Activated naive CD8-positive, alpha-beta T cell (primary cell): ENCODE measurements around the gene SERPINH1.

Experiments
- H3K27ac Mint-ChIP-seq: one replicate; pipeline ENCODE4 v1.8.0; 2021; ENCODE audit warnings: mixed read lengths
- H3K27me3 Mint-ChIP-seq: one replicate; pipeline ENCODE4 v1.8.0; 2021; ENCODE audit warnings: mixed read lengths
- H3K36me3 Mint-ChIP-seq: one replicate; pipeline ENCODE4 v1.8.0; 2021; ENCODE audit warnings: mixed read lengths
- H3K4me1 Mint-ChIP-seq: one replicate; pipeline ENCODE4 v1.8.0; 2021; ENCODE audit warnings: low read depth, mixed read lengths
- H3K4me3 Mint-ChIP-seq: one replicate; pipeline ENCODE4 v1.8.0; 2021; ENCODE audit warnings: mild to moderate bottlenecking, mixed read lengths
- H3K9me3 Mint-ChIP-seq: one replicate; pipeline ENCODE4 v1.8.0; 2021; ENCODE audit warnings: low read depth, mixed read lengths

Gene SERPINH1

DNA sequence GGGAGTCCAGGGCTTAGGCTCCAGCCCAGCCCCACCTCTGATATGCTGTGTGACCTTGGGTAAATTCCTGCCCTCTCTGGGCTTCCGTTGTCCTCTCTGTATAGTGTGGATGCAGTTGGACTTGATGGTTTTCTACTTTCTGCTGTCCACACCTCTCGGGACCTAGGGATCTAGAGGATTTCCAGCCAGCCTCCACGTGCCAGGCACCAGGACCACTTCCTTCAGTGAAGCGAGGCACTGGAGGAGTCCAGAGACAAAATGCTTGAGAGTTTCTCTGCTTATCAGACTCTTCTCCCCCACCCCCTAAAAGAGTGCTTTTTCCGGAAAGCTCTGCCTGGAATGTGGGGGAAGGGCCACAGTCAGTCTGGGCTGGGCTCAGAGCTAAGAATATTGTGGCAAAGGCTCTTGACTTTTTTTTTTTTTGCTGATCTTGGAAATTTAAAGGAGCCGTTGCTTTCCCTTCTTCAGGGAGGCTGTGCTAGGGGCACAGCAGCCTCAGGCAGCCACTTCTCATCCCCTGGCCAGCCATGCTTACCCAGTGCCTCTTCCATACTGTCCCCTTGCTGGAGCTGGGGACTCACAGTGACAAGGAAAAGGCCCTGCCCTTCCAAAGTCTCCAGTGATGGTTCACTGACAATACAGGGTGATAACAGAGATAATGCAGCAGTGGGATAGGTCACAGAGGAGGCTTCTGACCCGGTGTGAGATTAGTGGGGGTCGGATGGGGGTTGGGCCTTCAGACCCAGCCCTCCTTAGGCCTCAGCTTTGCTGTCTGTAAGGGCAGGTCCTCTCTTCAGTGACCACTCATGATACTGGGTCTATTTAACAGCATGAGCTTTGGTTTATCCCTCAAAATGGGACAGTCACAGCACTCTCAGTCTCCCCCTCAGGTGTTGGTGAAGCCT is 2.9 kb upstream of the SERPINH1 start:
- H3K27me3 Mint-ChIP-seq = no peaks in the 10 kb centered on the region
- no peak overlapping the region for H3K4me3 Mint-ChIP-seq
- no peaks in the 10 kb centered on the region for H3K36me3 Mint-ChIP-seq
- H3K27ac Mint-ChIP-seq = no peak overlapping the region
- peaks cover 26% of the 10 kb centered on the region for H3K4me1 Mint-ChIP-seq
- H3K9me3 Mint-ChIP-seq = no peaks in the 10 kb centered on the region

DNA sequence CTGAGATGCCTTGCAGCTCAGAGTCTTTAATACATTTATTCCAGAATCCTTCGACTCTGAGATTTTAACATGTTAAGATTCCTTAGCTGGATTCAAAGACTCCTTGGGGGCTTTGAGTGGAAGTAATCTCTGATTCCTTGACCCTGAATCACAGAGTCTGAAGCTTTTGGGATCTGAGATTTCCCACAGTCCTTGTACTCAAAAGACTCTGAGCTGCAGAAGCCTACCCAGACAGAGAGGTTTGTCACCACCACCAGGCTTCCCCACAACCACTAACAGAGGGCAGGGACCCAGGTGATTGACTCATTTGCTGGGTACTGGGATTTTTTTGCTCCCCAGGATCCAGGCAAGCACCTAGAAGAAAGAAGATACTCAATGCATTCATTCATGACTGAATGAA is 1.4 kb upstream of the SERPINH1 start:
- H3K36me3 Mint-ChIP-seq = no peaks in the 10 kb centered on the region
- H3K4me3 Mint-ChIP-seq = peak overlapping the region; percentile 94
- no peak overlapping the region for H3K27ac Mint-ChIP-seq
- H3K9me3 Mint-ChIP-seq = no peaks in the 10 kb centered on the region
- H3K4me1 Mint-ChIP-seq = peaks cover 38% of the 10 kb centered on the region
- H3K27me3 Mint-ChIP-seq = no peaks in the 10 kb centered on the region

DNA sequence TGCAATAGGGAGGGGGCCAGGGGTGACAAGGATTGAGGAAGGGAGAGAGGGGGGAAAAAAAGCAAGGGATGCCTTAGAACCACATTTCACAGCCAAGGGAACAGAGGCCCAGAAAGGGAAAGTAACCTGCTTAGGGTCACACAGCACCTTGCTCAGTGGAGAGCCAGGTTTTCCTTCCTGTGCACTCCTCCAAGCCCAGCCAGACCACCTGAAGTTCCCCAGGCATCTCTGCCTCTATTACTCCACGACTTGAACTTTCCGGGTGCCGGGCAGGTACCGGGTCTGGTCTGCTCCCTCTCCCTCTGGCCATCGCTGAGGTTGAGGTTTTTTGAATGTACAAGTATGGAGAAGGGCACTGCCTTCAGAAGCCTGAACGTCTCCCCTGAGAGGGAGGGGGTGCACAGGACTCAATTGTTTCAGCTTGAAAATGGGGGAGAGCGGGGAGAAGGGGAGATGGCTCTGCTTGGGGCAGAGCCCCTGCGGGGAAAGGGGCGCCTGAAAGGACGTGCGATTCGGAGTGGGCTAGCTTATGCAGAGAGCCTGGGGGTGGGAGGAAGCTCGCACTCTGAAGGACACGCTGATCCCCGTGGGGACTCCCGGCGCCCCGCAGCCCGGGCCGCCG is 516 bp upstream of the SERPINH1 start:
- H3K27ac Mint-ChIP-seq = peak overlapping the region; percentile 88
- no peaks in the 10 kb centered on the region for H3K27me3 Mint-ChIP-seq
- no peaks in the 10 kb centered on the region for H3K36me3 Mint-ChIP-seq
- peak overlapping the region; percentile 94 for H3K4me3 Mint-ChIP-seq
- H3K4me1 Mint-ChIP-seq = peaks cover 43% of the 10 kb centered on the region
- H3K9me3 Mint-ChIP-seq = no peaks in the 10 kb centered on the region

DNA sequence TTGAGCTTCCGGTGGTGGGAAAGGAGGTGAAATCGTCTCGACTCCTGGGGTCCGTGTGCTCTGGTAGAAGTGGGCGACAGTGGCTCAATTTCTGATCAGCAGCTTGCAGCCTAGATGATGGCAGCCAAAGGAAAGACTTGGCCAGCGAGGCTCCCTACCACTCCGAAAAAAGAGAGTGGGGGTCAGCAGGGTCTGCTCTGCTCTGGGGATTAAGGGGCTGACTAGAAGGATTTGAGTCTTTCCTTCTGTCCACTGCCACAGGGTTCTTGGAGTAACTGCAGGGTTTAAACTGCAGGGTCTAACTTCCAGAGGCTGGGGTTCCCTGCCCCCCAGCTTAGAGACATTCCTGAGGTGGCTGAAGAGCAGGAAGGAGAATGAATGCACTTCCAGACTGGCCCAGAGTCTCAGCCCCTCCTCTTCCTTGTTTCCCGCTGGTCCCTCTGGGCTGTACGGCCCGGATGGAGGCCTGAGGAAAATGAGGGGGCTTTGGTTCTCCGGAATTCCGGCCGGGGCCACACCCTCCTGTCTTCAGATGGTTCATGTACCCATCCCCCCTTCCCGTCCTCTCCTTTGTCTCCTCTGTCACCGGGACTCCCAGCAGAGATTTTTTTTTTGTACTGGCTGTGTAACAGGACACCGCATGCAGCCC is 907 bp downstream of the SERPINH1 start:
- Mint-ChIP-seq H3K27ac (peak overlapping the region; percentile 92), H3K4me1 (peaks cover 43% of the 10 kb centered on the region), H3K36me3 (no peaks in the 10 kb centered on the region), H3K4me3 (peak overlapping the region; percentile 94), H3K9me3 (no peaks in the 10 kb centered on the region), H3K27me3 (no peaks in the 10 kb centered on the region)

DNA sequence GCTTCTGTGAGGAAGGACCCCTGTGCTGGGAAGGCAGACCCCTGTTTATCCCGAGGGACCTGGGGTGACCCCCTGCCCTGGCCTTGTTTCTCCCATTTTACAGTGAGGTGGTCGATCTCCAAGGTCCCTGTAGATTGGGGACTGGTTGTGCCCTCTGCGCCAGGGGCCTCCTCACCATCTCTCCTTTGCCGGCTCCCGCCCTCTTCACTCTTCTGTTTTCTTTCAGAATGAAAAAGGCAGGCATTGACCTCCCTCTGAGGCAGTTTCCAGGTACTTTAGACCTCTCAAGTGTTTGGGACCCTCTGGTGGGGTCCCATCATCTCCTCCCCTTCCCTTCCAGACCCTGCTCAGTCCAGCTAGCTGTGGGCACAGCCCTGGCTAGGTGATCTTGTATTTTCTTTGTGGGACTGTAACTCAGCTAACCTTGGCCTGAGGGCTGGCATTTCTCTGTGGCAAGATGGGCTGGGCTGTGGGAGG is 1.5 kb downstream of the SERPINH1 start:
- peak overlapping the region; percentile 92 for H3K27ac Mint-ChIP-seq
- H3K4me1 Mint-ChIP-seq = peaks cover 43% of the 10 kb centered on the region
- no peaks in the 10 kb centered on the region for H3K9me3 Mint-ChIP-seq
- peak overlapping the region; percentile 94 for H3K4me3 Mint-ChIP-seq
- no peaks in the 10 kb centered on the region for H3K27me3 Mint-ChIP-seq
- H3K36me3 Mint-ChIP-seq = no peaks in the 10 kb centered on the region

DNA sequence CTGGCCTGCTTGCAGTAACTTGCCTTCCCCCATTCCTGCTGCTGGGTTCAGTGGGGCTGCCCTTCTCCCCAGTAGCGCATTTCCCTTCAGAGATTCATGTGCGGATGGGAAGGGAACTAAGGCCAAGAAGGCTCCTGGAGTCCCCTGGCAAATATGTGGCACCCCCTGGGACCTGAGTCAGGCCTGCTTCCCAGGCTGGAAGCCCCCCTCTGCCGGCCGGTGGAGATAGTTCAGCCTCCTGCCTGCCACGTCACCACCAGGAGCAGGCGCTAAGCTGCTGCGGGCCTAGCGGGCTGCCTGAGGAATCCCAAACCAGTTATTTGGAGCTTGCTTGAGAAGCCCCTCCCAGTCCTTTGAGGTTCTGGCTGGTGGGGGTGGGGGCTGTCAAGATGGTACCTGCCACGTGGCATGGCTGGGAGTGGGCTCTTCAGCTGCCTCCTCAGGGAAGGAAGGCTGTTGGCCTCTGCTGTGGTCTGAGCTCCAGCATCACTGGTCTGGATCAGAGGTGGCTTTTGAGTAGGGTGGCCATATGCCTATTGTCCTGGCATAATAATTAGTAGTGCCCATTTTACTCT is 2.0 kb downstream of the SERPINH1 start:
- H3K36me3 Mint-ChIP-seq = peaks cover 2% of the 10 kb centered on the region
- peaks cover 43% of the 10 kb centered on the region for H3K4me1 Mint-ChIP-seq
- no peaks in the 10 kb centered on the region for H3K9me3 Mint-ChIP-seq
- H3K27ac Mint-ChIP-seq = peak overlapping the region; percentile 65
- peak overlapping the region; percentile 94 for H3K4me3 Mint-ChIP-seq
- H3K27me3 Mint-ChIP-seq = no peaks in the 10 kb centered on the region

DNA sequence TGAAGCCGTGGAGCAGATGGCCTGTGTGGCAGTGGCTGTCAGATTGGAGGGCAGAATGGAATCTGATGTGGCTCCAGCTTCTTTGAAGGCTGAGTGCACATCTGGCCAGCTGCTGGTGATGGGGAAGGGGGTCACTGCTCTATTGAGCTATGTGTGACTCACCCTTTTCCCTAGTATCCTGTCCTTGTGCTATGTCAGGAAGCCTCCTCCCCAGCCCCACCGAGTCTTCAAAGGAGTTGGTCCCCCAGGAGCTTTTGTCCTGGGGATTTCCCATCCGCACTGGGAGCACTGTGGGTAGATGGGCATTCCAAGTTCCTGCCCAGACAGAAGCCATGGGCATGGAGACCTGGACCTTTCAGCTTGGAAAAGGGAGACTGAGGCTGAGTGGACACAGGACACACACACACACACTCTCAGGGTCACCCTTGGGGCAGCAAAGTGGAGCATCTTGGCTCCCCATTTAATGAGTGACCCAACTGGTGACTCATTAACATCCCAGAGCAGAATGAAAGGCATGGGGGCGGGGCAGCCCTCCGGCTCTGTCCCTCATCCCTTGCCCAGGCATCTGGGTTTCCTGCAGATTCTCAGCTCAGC is 3.3 kb downstream of the SERPINH1 start:
- H3K27me3 Mint-ChIP-seq = no peaks in the 10 kb centered on the region
- H3K4me1 Mint-ChIP-seq = peaks cover 43% of the 10 kb centered on the region
- peaks cover 2% of the 10 kb centered on the region for H3K36me3 Mint-ChIP-seq
- no peaks in the 10 kb centered on the region for H3K9me3 Mint-ChIP-seq
- H3K27ac Mint-ChIP-seq = no peak overlapping the region
- H3K4me3 Mint-ChIP-seq = peak overlapping the region; percentile 35

DNA sequence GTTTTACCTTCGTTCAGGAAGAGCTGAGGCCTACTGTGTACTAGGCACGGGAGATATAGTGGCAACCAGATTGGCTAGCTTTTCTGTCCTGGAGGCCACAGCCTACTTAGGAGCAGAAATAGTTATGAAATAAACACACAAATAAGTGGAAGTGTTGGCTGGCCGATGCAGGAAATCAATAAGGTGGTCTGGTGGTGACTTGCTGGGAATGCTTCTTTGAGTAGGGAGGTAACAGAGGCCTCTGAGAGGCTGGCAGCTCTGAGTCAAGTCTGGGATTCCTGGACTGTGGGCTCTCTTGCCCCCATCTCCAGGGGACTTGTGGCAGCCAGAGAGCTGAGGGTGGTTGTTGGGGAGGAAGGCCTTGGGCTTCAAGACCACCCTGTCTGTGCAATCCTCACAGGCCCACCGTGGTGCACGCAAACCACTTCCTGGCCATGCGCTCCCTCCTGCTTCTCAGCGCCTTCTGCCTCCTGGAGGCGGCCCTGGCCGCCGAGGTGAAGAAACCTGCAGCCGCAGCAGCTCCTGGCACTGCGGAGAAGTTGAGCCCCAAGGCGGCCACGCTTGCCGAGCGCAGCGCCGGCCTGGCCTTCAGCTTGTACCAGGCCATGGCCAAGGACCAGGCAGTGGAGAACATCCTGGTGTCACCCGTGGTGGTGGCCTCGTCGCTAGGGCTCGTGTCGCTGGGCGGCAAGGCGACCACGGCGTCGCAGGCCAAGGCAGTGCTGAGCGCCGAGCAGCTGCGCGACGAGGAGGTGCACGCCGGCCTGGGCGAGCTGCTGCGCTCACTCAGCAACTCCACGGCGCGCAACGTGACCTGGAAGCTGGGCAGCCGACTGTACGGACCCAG is 4.1 kb downstream of the SERPINH1 start:
- no peaks in the 10 kb centered on the region for H3K9me3 Mint-ChIP-seq
- no peaks in the 10 kb centered on the region for H3K27me3 Mint-ChIP-seq
- no peak overlapping the region for H3K27ac Mint-ChIP-seq
- peak overlapping the region; percentile 35 for H3K4me3 Mint-ChIP-seq
- H3K36me3 Mint-ChIP-seq = peaks cover 2% of the 10 kb centered on the region
- H3K4me1 Mint-ChIP-seq = peaks cover 41% of the 10 kb centered on the region

DNA sequence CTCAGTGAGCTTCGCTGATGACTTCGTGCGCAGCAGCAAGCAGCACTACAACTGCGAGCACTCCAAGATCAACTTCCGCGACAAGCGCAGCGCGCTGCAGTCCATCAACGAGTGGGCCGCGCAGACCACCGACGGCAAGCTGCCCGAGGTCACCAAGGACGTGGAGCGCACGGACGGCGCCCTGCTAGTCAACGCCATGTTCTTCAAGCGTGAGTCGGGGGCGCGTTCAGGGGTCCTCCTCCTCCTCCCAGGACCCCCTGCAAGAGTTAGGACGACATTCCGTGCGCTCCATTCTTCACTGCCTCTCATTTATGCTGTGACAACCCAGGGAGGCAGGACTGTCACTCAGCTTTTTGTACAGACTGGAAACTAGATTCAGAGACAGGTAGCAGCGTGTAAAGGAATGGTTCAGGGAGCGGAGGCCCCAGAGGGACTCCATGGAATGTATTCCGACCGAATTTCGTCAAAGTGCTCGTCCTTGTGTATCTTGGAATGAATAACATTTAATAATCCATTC is 4.8 kb downstream of the SERPINH1 start:
- Mint-ChIP-seq H3K27me3 (no peaks in the 10 kb centered on the region), H3K9me3 (no peaks in the 10 kb centered on the region), H3K4me3 (no peak overlapping the region), H3K4me1 (peaks cover 36% of the 10 kb centered on the region), H3K36me3 (peaks cover 2% of the 10 kb centered on the region), H3K27ac (no peak overlapping the region)

DNA sequence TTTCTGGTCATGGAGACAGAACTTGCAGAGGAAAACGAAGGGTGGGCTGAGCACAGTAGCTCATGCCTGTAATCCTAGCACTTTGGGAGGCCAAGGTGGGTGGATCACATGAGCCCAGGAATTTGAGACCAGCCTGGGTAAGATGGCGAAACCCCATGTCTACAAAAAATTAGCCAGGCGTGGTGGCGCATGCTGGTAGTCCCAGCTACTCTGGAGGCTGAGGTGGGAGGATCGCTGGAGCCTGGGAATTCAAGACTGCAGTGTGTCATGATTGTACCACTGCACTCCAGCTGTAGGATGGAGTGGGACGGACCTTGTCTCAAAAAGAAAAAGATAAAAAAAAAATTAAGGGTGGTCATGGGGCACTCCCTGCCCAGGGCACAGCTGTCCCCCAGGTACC is 5.9 kb downstream of the SERPINH1 start:
- Mint-ChIP-seq H3K9me3 (no peaks in the 10 kb centered on the region), H3K27me3 (no peaks in the 10 kb centered on the region), H3K4me1 (peaks cover 27% of the 10 kb centered on the region), H3K36me3 (peaks cover 2% of the 10 kb centered on the region), H3K4me3 (no peak overlapping the region), H3K27ac (no peak overlapping the region)

DNA sequence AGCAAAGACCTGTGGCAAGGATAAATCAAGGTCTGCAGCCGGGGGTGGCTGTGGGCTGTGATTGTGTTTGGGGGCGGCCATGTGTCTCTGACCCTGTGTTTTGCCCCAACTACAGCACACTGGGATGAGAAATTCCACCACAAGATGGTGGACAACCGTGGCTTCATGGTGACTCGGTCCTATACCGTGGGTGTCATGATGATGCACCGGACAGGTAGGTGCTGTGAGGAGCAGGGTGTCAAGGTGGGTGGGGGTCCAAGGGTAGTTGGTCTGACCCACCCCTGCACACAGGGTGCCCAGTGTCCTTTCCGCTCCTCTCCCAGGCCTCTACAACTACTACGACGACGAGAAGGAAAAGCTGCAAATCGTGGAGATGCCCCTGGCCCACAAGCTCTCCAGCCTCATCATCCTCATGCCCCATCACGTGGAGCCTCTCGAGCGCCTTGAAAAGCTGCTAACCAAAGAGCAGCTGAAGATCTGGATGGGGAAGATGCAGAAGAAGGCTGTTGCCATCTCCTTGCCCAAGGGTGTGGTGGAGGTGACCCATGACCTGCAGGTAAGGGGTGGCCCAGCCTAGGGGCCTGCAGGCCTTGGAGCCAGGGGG is 6.7 kb downstream of the SERPINH1 start:
- Mint-ChIP-seq H3K27me3 (no peaks in the 10 kb centered on the region), H3K27ac (no peak overlapping the region), H3K4me1 (peaks cover 21% of the 10 kb centered on the region), H3K9me3 (no peaks in the 10 kb centered on the region), H3K36me3 (peaks cover 2% of the 10 kb centered on the region), H3K4me3 (no peak overlapping the region)

DNA sequence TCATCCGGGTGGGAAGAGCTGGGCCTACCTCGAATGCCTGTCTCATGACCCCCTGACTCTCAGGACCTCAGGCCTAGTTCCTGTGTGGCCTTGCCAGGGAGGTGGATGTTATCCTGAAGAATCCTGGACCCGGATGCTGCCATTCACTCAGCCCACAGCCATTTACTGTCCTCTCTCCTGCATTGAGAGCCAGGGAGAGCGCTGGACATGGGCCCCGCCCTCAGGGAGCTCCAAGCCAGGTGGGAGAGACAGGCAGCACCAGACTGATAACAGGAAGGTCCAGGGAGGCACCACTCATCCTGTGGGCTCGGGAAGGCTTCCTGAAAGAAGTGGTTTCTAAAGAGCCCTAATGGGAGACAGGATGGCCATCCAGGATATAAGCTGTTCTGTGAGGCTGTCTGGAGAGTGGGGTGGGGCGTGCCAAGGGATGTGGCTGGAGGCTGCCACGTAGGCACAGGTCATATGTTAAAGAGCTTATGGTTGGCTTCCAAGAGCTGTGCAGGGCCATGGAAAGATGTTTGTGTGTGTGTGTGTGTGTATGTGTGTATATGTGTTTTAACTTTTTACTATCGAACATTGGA is 8.6 kb downstream of the SERPINH1 start:
- Mint-ChIP-seq H3K27me3 (no peaks in the 10 kb centered on the region), H3K4me3 (no peak overlapping the region), H3K4me1 (peaks cover 5% of the 10 kb centered on the region)

DNA sequence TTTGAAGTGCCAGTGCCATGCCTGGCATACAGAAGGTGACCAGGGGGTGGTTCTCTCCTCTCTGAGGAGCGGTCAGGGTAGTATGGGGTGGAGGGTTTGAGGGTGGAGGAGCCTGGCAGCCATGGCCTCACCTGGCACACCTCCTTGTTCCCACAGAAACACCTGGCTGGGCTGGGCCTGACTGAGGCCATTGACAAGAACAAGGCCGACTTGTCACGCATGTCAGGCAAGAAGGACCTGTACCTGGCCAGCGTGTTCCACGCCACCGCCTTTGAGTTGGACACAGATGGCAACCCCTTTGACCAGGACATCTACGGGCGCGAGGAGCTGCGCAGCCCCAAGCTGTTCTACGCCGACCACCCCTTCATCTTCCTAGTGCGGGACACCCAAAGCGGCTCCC is 9.6 kb downstream of the SERPINH1 start:
- Mint-ChIP-seq H3K4me3 (no peak overlapping the region), H3K27ac (no peak overlapping the region), H3K27me3 (no peaks in the 10 kb centered on the region), H3K9me3 (no peaks in the 10 kb centered on the region), H3K36me3 (peaks cover 2% of the 10 kb centered on the region), H3K4me1 (peaks cover 1% of the 10 kb centered on the region)

More for the DNA sequence above, 8.6 kb downstream of the SERPINH1 start:
- Mint-ChIP-seq H3K9me3 (no peaks in the 10 kb centered on the region), H3K27ac (no peak overlapping the region), H3K36me3 (peaks cover 2% of the 10 kb centered on the region)
